Activated T-helper 1 cell treated with anti-CD3 and anti-CD28 coated beads, Interleukin-2, amount 50 U/mL, for 16 hours (primary cell): ENCODE results near the gene RBPJ.

Source experiments
- DNase-seq, 2 donors: peaks; one replicate each; pipeline ENCODE4 v3.0.0-alpha.2; 2020; ENCODE audit warnings: low read depth in 1 of 2, low spot score in 1 of 2

RBPJ gene

GRCh38 chr4:26458157-26458561, 137.3 kb downstream of the RBPJ start:
- no peak for DNase-seq

GRCh38 chr4:26459054-26459755, 138.4 kb downstream of the RBPJ start:
- DNase-seq = no peak

DNA sequence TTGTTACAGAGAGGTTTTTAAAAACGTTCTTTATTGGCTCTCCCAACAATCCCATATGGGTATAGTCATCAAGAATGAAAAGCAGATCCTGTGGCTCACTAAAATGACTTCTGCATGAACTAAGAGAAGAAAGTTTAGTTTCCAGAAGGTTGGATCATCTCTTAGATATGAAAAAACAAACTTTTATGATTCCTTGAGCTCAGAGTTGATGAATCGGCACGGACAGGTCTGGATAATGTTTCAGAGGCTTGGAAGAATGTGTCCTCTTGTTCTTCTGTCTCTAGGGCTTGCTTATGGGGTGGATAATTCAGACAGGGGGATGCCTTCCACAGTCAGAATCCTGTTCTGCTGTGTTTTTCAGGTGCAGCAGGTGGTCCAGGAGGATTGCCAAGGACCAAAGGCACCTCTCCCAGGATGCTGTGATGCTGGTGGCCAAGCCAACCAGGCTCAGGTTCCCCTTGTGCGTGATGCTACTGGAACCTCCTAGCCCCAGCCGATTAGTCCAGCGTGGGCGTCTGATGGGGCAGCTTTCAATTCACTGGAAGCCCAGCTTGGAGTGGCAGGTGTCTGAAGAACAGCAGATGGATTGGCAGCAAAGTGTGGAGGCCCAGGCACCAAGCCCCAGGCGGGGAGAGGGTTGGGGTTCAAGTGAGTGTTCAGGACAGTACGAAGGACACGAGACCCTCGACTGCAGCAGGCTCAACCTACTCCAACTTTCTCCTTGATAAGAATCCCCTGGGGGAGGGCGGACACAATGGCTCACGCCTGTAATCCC, 139.1 kb downstream of the RBPJ start:
- DNase-seq = no peak

DNA sequence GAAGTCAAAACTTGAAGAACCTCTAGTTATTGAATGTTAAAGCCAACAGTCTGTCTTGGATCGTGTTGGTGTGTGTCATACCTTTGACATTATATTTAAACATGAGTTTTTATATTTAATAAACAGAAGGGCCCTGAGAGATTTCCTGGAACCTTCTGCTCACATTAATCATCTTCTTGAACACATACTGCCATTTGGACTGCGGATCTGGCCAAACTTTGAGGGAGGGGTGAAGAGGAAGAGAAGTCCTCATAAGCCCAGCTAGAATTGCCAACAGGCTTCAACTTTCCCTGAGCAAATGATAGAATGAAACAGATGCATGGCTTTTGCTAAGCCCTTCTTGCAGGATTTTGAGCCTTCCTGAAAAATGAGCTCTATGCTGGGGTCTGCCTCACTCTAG, 142.1 kb downstream of the RBPJ start:
- DNase-seq = no peak

GRCh38 chr4:26463386-26463785, 142.6 kb downstream of the RBPJ start:
- DNase-seq = no peak

GRCh38 chr4:26464420-26465095, 143.7 kb downstream of the RBPJ start:
- no peak for DNase-seq

- no peak for DNase-seq
Measured at GRCh38 chr4:26466578-26467270, 145.9 kb downstream of the RBPJ start.

GRCh38 chr4:26467724-26468123, 146.9 kb downstream of the RBPJ start:
- DNase-seq = no peak

DNA sequence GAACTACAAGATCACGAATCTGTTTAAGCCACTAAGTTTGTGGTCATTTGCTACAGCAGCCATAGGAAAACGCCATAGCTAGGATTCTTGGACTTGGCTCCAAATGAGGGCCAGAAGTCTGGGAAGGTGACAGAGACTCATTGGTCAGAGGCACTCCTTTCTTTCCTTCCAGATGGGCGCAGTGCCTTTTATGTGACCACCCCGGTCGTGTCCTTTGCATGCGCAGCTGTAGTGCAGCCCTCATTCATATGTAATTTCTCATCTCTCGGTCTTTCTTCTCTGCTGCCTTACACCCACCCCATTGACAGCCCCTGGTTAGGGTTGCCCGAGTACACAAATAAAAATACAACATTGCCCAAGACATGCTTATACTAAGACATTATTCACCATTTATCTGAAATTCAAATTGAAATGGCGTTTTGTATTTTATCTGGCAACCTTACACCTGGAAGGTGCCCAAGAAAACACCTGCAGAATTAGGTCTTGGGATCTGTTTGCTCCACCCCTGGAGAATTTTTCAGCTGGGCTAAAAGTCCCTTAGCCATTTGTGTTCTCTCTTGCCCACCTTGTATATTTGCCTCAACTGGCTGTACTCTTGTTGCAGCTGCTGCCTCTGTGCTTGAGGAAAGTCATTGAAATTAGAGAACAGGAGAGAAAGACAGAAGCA, 147.6 kb downstream of the RBPJ start:
- no peak for DNase-seq

- DNase-seq = no peak
Measured at GRCh38 chr4:26468977-26469376, 148.2 kb downstream of the RBPJ start.

DNA sequence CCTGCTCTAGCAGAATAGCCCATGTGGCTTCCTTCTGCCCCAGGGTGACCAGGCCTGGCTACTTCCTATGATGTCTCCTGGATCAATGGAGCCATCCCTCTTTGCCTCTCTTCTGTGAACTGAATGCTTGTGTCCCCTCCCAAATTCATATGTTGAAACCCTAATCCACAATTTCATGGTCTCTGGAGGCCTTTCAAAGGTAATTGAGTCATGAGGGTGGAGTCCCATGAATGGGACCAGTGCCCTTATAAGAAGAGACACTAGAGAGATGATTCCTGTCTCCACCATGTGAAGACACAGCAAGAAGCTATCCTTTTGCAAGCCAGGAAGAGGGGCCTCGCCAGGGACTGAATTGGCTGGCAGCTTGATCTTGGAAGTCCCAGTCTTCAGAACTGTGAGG, 151.1 kb downstream of the RBPJ start:
- no peak for DNase-seq

- DNase-seq = no peak
Measured at GRCh38 chr4:26473893-26474292, 153.1 kb downstream of the RBPJ start.

GRCh38 chr4:26474551-26474950, 153.7 kb downstream of the RBPJ start:
- DNase-seq = no peak

DNA sequence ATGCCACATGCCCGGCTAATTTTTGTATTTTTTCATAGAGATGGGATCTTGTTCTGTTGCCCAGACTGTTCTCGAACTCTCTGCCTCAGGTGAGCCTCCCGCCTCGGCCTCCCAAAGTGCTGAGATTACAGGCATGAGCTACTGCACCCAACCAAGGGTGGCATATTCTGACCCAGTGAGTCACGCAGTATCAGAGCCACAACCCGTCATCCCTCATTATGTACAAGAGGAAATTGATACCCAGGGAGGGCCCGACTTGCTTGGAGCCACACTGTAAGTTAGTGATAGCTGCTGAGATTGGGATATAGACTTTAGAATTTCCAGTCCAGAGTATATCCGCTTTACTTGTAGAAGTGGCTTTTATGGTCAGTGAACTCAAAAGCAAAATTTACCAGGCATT, 154.9 kb downstream of the RBPJ start:
- no peak for DNase-seq

GRCh38 chr4:26476545-26476944, 155.7 kb downstream of the RBPJ start:
- no peak for DNase-seq

DNA sequence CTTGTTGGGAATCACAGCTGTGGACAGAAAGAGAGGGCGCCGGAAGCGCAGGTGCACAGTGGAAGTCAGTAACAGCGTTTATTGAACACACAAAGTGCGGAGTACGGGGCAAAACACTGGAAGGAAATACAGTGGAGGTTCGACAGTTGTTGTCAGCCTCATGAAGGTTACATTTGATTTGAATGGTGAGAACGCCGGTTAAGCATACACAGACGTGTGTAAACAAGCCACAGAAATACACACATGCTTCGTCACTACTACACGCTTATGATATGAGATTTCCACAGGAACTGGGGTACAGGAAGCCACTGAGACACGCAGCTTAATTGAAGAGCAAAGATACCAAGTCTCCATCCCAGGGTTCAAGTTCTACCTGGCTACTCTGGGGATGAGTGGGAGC, 157.5 kb downstream of the RBPJ start:
- DNase-seq = no peak

- DNase-seq = no peak
Measured at GRCh38 chr4:26482508-26483462, 162.0 kb downstream of the RBPJ start.

DNA sequence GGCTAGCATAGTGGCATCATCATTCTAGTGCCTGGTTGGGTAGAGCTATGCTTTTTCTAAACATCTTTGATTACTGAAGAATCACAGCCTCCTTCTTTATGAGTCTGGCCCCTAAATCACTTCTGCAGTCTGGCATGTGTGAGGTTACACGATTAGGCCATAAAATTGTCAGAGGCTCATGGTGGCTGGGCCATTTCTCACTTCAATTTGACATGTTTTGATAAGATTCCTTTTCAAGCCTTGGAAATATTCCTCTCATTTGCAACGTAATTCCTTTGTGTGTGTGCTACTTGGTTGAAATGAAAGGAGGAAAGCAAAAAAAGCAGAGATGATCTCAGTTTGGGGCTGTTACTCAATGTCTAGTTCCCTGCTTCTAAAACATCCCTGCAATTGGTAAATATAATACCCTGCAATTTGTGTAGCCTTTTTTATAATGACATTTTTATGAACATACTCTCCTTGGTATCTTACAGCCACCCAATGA, 163.3 kb downstream of the RBPJ start:
- no peak for DNase-seq

- no peak for DNase-seq
Measured at GRCh38 chr4:26484516-26484915, 163.7 kb downstream of the RBPJ start.
